Measurements from ENCODE around the gene GRSF1.
"Not testable (repeated sequence)": the region's sequence is repeated elsewhere in the genome, so short reads cannot be mapped to it uniquely, and the experiment has no call there.

GRSF1 gene

DNA sequence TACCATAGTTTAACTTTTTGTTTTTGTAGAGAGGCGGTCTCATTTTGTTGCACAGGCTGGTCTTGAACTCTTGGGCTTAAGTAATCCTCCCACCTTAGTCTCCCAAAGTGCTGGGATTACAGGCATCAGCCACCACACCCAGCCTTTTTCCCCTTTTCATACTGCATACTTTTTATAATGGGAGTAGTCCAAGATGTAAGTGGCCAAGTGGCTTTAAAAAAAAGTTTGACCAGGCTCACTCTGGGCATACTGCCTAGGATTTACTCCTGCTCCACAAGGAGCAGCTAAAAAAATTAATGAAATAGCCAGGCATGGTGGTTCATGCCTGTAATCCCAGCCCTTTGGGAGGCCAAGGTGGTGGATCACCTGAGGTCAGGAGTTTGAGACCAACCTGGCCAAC lies 6.0 kb downstream of the GRSF1 start:
- no peak for DNase-seq (ENCODE audit: low spot score)

DNA sequence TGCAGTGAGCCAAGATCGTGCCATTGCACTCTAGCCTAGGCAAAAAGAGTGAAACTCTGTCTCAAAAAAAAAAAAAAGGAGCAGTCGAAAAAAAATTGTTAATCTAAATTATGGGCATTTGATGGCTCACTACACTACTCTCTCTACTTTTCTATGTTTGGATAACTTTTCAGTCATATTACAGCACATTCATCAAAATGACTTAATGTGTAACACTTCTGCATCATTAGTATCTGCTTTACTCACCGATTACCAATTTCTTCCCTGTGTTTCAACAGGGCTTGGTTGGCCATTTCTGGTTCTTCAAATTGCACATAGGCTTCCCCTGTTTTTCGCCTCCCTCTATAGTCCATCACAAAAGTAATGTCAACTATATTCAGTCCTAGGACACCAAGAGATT lies 8.4 kb downstream of the GRSF1 start:
- DNase-seq (ENCODE audit: low spot score), result no peak

DNA sequence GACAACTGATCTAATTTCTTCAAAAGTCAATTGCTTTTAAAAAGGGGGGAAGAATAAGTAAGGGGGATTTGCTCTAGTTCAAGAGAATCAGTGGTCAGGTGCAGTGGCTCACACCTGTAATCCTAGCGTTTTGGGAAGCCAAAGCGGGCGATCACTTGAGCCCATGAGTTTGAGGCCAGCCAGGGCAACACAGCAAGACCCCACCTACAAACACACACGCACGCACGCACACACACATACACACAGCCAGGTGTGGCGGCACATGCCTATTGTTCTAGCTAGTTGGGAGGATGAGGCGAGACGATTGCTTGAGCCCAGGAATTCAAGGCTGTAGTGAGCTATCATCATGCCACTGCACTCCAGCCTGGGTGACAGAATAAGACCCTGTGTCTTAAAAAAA lies 9.6 kb downstream of the GRSF1 start:
- DNase-seq (ENCODE audit: low spot score), result no peak

DNA sequence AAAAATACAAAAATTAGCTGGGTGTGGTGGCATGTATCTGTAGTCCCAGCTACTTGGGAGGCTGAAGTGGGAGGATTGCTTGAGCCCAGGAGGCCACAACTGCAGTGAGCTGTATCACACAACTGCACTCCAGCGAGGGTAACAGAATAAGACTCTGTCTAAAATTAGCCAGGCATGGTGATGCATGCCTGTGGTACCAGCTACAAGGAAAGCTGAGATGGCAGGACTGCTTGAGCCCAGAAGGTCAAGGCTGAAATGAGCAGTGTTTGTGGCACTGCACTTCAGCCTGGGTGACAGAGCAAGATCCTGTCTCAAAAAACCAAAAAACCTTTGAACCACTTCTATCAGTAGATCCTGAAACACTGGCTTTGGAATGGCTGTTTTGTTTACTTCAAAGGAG lies 10.2 kb downstream of the GRSF1 start:
- DNase-seq (ENCODE audit: low spot score), result no peak

DNA sequence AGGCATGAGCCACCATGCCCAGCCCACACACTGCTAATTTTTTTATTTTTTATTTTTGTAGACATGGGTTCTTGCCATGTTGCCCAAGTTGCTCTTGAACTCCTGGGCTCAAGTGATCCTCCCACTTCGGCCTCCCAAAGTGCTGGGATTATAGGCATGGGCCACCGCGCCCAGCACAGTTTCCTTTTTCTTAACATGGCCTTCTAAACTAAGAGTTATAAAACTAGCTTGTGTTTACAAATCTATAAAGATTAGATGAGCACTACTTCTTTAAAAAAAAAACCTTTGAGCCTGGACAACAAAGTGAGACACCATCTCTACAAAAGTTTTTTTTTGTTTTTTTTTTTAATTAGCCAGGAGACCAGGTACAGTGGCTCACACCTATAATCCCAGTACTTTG lies 10.7 kb downstream of the GRSF1 start:
- no peak for DNase-seq (ENCODE audit: low spot score)

DNA sequence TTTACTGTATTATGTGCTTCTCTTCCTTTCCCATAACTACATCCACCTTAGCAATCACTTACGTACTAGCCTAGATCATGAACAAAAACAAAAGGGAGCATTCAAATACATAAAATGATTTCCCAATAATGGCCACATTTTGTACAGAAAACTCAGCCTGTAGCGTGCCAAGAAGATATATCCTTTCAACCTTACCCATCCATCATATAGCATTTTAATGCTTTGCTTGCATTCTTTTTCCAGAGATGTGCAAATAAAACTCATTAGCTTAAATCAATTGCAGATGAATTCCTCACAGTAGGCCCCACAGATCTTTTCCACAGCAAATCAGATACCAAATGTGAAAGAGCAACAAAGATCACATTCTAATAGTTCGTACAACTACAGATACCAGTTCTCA lies 20.8 kb downstream of the GRSF1 start:
- no peak for DNase-seq (ENCODE audit: low spot score)

DNA sequence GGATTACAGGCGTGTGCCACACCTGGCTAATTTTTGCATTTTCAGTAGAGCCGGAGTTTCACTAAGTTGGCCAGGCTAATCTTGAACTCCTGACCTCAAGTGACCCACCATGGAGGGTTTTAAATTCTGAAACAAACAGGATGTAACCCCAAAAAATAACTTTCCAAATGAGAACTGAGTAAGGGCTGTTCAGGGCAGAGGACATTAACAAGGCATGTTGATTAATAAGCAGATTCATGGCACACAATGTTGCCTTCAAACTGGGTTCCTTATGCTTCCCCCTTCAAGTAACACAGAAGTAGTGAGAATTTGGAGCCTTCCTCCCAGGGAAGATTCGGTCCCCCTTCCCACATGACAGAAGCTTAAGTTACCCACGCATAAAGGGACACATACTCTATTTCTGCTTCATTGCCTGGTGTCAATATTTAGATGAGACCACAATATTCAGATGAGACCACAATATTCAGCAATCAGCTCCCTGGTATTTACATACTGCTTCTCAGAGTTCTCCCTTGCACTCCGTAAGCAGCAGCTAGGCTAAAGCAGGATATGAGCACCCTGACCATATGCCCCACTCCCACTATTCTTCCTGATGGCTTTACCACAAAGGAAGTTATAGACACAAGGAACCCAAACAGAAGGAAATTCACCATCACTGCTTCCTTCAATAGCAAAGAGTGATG lies 21.4 kb downstream of the GRSF1 start:
- no peak for DNase-seq (ENCODE audit: low spot score)

DNA sequence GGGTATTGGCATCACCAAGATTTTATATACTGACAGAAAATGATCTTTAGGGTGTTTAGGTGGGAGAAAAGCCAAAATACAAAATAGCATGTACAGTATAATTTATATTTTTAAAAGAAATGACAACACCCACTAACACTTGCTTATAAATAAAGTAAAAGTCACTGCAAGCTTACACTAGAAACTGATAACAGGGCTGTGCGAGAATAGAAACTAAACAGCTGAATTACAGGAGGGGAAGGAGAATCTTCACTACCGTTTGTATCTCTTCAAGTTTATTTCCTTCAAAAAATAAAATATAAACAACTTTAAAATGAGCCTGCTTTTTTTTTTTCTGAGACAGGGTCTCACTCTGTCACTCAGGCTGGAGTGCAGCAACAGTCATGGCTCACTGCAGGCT lies 22.8 kb downstream of the GRSF1 start:
- no peak for DNase-seq (ENCODE audit: low spot score)

DNA sequence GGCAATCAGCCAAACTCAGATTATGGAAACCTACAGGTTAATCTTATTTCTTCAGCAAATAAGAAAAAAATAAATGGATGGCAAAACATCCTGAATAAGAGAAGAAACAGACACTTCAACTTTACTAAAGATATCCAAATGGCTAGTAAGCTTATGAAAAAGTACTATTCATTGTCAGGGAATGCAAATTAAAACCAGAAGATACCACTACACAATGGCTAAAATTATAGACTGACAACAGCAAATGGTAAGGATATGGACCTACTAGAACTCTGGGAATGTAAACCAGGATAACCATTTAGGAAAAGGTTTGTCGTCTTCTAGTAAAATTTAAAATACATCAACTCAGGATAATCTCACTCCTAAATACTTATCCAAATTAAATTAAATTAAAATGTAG lies 24.3 kb downstream of the GRSF1 start:
- DNase-seq (ENCODE audit: low spot score), result no peak

DNA sequence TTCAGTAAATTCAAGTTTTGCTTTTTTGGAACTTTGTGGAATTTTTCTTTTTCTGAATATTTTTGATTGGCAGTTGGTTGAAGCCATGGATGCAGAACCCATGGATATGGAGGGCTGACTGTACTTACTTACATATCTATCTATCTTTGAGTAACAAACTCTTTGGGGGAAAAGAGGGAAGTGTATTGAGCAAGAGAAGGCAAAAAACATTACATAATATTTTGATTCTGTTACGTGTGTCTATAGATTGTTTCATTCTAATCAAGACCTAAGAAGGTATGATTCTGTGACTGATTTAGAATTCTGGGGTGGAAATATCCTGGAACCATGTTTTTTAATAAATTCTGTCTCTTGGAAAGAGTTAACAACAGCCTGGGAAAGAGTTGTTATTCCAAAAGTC lies 31.5 kb downstream of the GRSF1 start:
- DNase-seq (ENCODE audit: low spot score), result no peak

DNA sequence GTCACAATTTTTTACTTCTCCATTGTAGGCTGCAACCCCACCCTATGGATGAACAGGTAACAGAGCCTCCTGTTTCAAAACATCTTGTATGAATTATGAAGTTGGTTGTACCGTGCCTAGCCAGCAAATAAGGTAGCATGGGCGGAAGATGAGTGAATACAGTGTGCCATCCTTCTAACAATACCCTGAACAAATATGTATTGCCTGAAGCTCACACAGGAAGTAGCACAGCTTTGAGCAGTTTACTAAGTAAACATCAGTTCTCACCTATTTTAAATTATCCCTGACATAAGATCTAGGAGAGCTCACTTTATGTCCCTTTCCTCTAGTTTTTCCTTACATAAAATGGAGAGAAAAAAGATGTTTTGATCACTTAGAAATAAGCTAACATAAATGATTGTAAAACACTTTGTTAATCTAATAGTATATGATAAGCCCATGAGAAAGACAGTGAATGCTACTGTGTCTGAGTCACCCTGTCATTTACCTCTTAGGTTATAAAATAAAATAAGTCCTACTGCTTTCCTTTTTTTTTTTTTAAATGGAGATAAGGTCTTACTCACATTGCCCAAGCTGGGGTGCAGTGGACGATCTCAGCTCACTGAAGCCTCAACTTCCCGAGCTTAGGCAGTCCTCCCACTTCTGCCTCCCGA lies 36.6 kb downstream of the GRSF1 start:
- no peak for DNase-seq (ENCODE audit: low spot score)

DNA sequence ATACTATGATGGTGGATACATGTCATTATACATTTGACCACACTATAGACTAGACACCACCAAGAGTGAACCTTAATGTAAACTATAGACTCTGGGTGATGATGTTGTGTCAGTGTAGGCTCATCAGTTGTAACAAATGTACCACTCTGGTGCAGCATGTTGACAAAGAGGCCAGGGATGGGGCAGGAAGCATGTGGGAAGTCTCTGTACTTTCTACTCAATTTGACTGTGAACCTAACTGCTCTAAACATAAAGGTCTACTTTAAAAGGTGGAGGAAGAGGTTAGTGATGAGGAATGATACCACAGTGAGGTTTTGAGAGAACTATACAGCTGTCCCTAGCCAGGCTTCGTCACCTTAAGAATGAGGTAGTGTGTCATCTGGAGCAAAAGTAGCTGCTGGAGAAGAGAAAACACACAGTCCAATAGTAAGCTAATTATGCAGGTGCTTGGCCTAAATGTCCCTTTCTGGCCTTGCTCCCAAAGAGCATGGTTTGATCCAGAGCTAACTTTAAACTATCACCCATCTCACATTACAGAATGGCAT lies 38.4 kb downstream of the GRSF1 start:
- DNase-seq (ENCODE audit: low spot score), result no peak

DNA sequence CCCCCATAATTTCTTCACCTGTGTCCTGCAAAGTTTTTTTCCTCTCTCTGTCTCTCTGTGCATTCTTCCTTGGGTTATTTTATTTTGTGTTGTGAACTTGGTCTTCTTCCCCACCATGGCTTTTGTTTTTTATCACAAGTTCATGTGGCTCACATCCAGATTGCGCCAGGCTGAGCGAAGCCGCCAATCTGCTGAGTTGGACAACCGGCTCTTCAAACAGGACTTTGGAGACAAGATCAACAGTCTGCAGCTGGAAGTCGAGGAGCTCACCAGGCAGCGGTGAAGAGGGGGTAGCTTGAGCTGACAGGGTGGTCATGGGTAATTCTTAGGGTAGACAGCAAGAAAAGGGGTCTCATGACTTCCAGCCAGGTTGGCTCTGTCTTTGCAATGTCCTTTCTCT lies 46.1 kb downstream of the GRSF1 start:
- DNase-seq (ENCODE audit: low spot score), result no peak

DNA sequence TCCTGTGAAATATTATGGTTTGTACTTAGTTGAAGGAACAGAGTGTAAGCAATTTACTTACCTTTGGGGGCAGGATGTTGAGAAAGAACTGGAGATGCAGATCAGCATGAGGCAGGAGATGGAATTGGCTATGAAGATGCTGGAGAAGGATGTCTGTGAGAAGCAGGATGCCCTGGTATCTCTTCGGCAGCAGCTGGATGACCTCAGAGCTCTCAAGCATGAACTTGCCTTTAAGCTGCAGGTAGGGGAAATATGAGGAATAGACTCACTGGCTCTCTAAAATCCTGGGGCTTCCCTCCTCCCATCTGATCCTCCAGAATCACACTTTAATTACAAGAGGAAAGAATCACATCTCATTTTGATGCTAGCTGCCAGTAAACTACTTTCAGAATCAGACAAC lies 51.0 kb downstream of the GRSF1 start:
- DNase-seq (ENCODE audit: low spot score), result no peak

DNA sequence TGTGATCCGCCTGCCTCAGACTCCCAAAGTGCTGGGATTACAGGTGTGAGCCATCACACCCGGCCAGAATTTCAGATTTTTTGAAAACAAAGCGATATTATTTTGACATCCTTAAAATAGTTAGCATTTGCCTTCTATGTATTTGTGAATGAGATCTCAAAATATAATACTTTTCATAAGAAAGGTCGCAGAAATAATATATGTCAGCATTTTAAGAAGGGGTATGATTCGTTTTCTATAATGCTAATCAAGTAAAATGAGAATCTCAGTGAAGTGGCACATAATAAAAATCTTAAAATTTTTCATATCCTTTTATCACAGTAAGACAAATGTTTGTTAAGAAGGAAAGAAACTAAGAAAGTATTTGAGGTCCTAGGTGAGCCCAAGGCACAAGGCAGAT lies 52.2 kb downstream of the GRSF1 start:
- no peak for DNase-seq (ENCODE audit: low spot score)

DNA sequence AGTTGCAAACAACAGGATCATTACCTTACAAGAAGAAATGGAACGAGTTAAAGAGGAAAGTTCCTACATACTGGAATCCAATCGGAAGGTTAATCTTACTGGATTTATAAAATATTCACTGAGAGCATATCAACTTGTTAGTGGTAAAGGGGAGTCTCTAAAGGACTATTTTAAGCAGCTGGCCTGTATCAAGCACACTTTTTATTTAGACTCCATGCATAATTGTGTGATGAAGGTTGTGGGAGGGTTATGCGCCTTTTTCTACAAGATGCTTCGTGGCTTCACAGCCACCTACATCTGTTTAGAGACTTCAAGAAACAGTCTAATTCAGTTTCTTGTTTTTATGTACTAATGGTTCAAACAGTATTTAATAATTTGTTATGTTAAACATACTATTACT lies 56.6 kb downstream of the GRSF1 start:
- DNase-seq (ENCODE audit: low spot score), result no peak

DNA sequence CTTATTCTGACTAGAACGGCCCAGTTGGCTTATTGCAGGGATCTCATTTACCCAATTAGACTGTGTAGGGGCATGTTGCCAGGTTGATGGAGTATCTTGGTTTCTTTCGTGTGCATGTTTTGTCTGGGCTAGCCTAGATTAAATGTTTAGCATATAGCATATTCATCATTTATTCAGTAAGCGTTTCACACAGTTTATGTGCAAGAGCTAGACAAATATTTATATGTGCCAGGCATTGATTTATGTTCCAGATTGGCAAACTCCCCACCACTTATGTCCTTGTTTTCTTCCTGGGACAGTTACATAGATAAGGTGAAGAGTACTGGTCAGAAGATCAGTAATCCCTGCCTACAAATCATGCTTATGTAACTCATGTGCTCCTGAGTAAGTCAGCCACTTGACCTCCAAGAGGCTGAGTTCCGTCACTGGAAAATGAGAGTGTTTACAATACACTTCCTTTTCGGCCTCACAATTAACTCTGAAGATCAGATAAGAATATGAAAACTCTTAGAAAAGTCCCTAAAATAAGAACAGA lies 60.7 kb downstream of the GRSF1 start:
- DNase-seq (ENCODE audit: low spot score), result no peak

DNA sequence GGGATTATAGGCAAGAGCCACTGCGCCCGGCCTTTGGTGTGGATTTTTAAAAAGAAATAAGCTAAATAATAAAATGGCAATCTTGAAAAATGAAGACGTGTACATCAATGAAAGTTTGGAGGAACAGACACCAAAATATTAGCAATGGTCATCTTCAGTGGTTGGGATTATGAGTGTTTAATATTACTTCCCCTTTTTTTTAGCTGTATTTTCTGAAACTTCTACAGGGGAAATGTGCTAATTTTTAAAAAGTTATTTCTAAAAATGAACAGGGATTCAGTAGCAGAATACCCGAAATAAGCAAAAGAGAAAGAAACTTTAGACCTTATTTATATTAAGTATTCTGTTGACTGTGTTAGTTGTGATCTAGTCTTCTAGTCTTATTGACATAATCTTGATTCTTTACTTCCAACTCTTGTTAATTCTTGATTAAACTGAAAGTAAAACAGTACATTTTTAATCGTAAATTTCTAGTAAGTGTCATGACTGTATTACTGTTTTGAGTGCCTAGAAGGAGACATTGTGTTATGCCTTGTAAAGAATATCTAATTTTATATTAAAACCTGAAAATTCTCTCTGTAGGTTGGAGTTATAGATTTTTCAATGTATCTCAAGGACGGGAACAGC lies 66.6 kb downstream of the GRSF1 start:
- DNase-seq (ENCODE audit: low spot score), result no peak

DNA sequence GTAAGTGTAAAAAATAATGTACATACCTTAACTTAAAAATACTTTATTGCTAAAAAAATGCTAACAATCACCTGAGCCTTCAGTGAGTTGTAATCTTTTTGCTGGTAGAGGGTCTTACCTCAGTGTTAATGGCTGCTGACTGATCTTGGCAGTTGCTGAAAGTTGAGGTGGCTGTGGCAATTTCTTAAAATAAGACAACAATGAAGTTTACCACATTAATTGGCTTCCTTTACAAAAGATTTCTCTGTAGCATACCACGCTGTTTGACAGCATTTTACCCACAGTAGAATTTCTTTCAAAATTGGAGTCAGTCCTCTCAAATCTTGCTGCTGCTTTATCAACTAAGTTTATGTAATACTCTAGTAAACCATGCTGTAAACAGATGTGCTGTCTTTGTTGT lies 70.3 kb downstream of the GRSF1 start:
- DNase-seq (ENCODE audit: low spot score), result not testable (repeated sequence)

DNA sequence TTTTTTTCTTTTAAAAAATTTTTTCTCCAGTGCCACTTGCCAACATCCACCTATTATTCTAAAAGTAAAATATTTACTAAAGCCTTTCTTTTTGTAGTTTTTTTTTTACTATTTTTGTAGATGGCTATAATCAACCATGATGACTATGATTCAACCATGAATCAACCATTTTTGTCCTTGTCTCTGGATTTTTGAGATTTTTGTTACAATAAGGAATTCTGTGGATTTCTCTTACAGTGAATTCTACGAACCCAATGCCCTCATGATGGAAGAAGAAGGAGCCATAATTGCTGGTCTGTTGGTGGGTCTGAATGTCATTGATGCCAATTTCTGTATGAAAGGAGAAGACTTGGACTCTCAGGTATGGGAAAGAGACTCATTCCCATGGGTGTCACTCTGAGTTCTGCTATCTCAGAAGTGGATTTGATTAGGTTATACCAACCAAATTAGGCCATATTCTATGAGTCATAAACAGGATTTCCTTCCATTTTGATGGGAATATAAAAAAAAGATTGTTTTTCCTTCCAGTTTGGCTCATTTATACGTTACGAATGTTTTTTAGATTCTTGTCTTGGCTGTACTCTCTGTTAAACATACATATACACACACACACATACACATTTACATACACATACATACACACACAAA lies 71.3 kb downstream of the GRSF1 start:
- DNase-seq (ENCODE audit: low spot score), result no peak
